HCT116 (cell line): ENCODE measurements around the gene LYPD5.

Experiments used
- CTCF ChIP-seq, 3 experiments: fragments of 200-600 bp in 1 of 3; sonication (generic) in 1 of 3; IDR thresholded peaks in 2 of 3; conservative IDR thresholded peaks in 1 of 3; 2 replicates each; pipeline ENCODE4 v1.5.1; 2012 to 2017; ENCODE audit warnings: low read depth in 2 of 3, low read length in 2 of 3, antibody characterized with exemption in 1 of 3, borderline replicate concordance in 1 of 3, control low read depth in 1 of 3, mild to moderate bottlenecking in 1 of 3, mixed read lengths in 1 of 3, mixed run types in 1 of 3, moderate library complexity in 1 of 3; ENCODE audit not compliant: insufficient read depth in 1 of 3
- EZH2 ChIP-seq: fragments of 200-600 bp; sonication (generic); IDR thresholded peaks from 2 replicates; pipeline ENCODE4 v1.6.1; 2017; ENCODE audit warnings: antibody characterized with exemption, mixed run types
- JUND ChIP-seq: IDR thresholded peaks from 2 replicates; pipeline ENCODE4 v1.6.1; 2012
- POLR2A ChIP-seq: IDR thresholded peaks from 2 replicates; pipeline ENCODE4 v1.7.0; 2011; ENCODE audit warnings: borderline replicate concordance; ENCODE audit not compliant: insufficient read depth, insufficient read length; ENCODE audit errors: extremely low read depth
- RAD21 ChIP-seq: IDR thresholded peaks from 2 replicates; pipeline ENCODE4 v1.6.1; 2012; ENCODE audit warnings: low read depth, mild to moderate bottlenecking
- REST ChIP-seq: IDR thresholded peaks from 2 replicates; pipeline ENCODE4 v1.6.1; 2012; ENCODE audit warnings: low read depth
- ZFX ChIP-seq: fragments of 450-650 bp; IDR thresholded peaks from 2 replicates; pipeline ENCODE4 v1.6.1; 2017
- ZNF274 ChIP-seq: fragments of 200-500 bp; sonication (Bioruptor generic); IDR thresholded peaks from 2 replicates; pipeline ENCODE4 v1.6.1; 2014; ENCODE audit warnings: mild to moderate bottlenecking, low read depth, low read length, inconsistent platforms

DNA sequence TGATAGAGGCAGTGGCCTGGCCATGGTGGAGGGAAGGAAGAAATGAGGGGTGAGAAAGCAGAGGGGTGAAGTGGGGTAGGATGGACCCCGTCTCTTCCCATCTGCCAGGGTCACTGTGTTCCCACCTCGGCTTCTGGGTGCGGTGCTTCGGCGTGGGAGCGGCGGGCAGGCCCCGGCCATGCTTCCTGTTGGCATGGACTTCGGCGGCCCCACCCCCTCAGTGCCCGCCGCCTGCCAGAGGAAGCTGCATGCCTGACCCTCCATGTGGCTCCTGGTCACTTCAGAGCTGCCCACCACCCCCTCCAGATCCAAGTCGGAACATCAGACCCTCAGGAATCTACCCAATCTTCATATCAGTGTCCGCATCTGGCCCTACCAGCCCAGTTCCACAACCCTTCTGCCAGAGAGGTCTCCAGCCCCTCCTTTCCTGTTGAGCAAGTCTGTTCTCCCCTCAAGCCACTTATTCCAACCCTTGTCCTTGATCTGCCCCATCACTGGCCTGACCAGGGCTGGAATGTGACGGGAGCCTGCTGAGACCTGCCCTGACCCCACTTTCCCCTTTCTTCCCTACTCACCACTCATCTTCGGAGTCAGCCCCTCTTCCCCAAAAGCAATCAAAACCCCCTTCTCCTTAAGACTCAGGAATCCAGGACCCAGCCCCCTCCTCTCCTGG is 23.0 kb downstream of the LYPD5 start:
- TF ChIP-seq REST (no peak), RAD21 (no peak), CTCF (IDR thresholded peaks at IDR 0.05 in 2 of 3, conservative IDR thresholded peaks at IDR 0.05 in 1 of 3; ENCODE audit: borderline replicate concordance in 1 of 3, insufficient read depth in 1 of 3, low read depth in 2 of 3, low read length in 2 of 3) (no peak), EZH2 (no peak), POLR2A (no peak), ZFX (no peak), ZNF274 (no peak), JUND (no peak)
